ENCODE measurements around the gene RIN3.

Gene RIN3

GRCh38 chr14:92585981-92586937, 72.7 kb downstream of the RIN3 start:
- TF ChIP-seq ZFX (IDR thresholded peaks at IDR 0.05; ENCODE audit: borderline replicate concordance) (no peak), CTCF (IDR thresholded peaks at IDR 0.05) (no peak)
- H3K27ac ChIP-seq = no peak overlapping the region

DNA sequence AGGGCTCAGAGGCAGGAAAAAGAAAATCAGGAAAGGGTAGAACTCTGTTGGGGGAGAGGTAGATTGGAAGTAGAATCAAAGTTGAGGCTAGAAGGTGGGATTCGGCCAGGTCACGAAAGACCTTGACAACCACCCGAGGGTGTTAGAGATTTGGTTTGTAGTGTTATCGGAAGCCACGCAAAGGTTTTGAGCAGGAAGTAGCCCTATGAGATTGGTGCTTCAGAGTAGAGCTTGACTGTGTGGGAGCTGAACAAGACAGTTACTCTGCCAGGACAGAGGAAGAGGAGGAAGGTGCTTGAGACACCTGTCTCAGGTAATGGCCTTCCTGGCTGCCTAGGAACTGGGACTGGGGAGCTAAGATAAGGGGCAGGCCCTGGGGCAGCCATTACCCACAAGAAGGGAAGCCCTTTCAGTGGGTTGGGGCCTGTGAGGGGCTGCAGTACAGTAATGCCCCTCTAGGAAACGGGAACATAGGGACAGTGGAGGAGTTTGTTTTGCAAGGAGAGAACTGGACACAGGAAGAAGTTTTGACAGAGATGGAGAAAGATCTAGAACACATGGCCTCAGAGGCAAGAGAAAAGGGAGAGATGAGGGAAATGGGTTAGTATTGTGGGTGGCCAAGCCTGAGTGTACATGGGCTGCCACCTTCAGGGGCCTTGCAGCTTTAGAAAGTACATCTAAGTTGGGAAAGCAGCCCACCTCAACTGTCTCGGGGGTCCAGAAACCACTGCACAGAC, 73.5 kb downstream of the RIN3 start:
- no peak for TF ChIP-seq CTCF (IDR thresholded peaks at IDR 0.05)
- no peak for TF ChIP-seq ZFX (IDR thresholded peaks at IDR 0.05; ENCODE audit: borderline replicate concordance)
- H3K27ac ChIP-seq = no peak overlapping the region

DNA sequence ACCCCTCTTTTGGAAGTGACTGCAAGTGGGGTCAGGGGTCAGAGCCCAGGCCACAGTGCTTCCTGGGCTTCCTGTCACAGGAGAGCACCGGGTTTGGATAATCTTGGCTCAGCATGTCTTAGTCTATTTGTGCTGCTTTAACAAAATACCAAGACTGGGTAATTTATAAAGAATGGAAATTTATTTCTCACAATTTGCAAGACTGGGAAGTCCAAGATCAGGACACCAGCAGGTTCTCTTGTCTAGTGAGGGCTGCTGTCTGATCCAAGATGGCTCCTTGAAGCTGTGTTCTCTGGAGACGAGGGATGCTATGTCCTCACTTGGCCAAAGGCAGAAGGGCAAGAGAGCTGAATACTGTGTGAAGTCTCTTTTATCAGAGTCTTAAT, 74.1 kb downstream of the RIN3 start:
- no peak overlapping the region for H3K27ac ChIP-seq
- no peak for TF ChIP-seq ZFX (IDR thresholded peaks at IDR 0.05; ENCODE audit: borderline replicate concordance)
- no peak for TF ChIP-seq CTCF (IDR thresholded peaks at IDR 0.05)

DNA sequence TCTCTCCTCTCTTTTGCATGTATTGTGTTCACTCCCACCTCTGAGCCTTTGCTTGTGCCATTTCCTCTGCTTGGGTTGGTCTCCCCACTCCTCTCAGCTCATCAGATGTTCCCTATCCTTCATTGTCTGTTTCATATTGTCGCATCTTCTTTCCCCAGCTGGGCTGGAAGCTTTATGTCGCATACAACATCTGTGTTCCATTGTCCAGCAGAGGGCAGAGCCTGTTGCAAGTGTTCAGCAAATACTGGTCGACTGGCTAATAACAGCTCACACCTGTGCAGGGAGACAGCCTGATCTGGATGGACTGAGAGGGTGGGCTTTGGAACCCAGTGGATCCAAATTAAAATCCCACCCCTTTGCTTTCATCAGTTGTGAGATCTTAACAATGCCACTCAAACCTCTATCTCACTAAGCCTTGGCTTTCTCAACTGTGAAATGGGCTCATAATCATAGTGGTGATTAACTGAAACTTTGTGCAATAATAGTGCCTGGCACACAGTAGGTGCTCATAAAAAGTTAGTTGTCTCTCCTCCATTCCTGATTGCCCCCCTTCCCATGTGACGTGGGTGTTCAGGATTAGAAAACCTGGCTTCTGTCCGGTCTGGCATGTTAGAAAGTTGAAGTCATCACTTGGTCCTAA, 75.8 kb downstream of the RIN3 start:
- no peak overlapping the region for H3K27ac ChIP-seq
- TF ChIP-seq ZFX (IDR thresholded peaks at IDR 0.05; ENCODE audit: borderline replicate concordance) (no peak), CTCF (IDR thresholded peaks at IDR 0.05) (peak; percentile 48)

GRCh38 chr14:92590176-92590575, 76.6 kb downstream of the RIN3 start:
- TF ChIP-seq CTCF (IDR thresholded peaks at IDR 0.05) (no peak), ZFX (IDR thresholded peaks at IDR 0.05; ENCODE audit: borderline replicate concordance) (no peak)
- no peak overlapping the region for H3K27ac ChIP-seq

DNA sequence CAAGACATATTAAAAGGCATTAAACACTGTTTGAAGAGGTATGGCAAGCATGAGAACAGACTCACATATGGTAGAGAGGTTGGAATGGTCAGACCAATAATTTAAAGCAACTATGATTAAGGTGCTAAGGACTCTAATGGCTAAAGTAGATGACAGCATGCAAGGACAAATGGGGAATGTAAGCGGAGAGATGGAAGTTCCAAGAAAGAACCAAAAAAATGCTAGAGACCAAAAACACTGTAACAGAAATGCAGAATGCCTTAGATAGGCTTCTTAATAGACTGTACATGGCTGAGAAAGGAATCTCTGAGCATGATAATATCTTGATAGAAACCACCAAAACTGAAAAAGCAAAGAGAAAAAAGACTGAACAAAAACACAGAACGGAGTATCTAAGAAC, 77.4 kb downstream of the RIN3 start:
- no peak for TF ChIP-seq ZFX (IDR thresholded peaks at IDR 0.05; ENCODE audit: borderline replicate concordance)
- TF ChIP-seq CTCF (IDR thresholded peaks at IDR 0.05) = no peak
- H3K27ac ChIP-seq = no peak overlapping the region
